HepG2 (cell line): ENCODE results near the gene IL17C. TPM values are rescaled to one million over a fixed set of nuclear protein-coding genes. Genes with fewer than 3 reads are reported as not detected.
A peak's percentile ranks its signal among the peaks of the same experiment; 100 is the strongest.

Experiments
- DR1 ChIP-seq: sonication (generic); formaldehyde crosslinking; IDR thresholded peaks from 2 replicates; pipeline ENCODE4 v1.8.0; 2021; ENCODE audit warnings: mild to moderate bottlenecking, missing genetic modification reagents, inconsistent platforms
- ETV6 ChIP-seq: sonication (generic); formaldehyde crosslinking; conservative IDR thresholded peaks from 2 replicates; pipeline ENCODE4 v1.4.0; 2020; ENCODE audit warnings: missing genetic modification reagents
- HNRNPK ChIP-seq: fragments of 200-400 bp; formaldehyde crosslinking; IDR thresholded peaks from 2 replicates; pipeline ENCODE4 v1.6.1; 2018; ENCODE audit warnings: low read length, low read depth, moderate library complexity, mild to moderate bottlenecking; ENCODE audit not compliant: poor library complexity, severe bottlenecking
- IRF2 ChIP-seq: IDR thresholded peaks from 2 replicates; pipeline ENCODE4 v1.6.1; 2018; ENCODE audit warnings: missing genetic modification reagents, missing compliant biosample characterization
- MAZ ChIP-seq, 2 experiments: sonication (generic) in 1 of 2; formaldehyde crosslinking in 1 of 2; IDR thresholded peaks; 2 replicates each; pipeline versions ENCODE4 v1.5.0 to v1.6.1; 2012 to 2020; ENCODE audit warnings: low read depth in 2 of 2, mild to moderate bottlenecking in 2 of 2, borderline replicate concordance in 1 of 2, improper control_type of control experiment in 1 of 2, low read length in 1 of 2, missing genetic modification reagents in 1 of 2, moderate library complexity in 1 of 2
- NFIC ChIP-seq: IDR thresholded peaks from 2 replicates; pipeline ENCODE4 v1.6.1; 2012; ENCODE audit warnings: mild to moderate bottlenecking, low read length, inconsistent platforms
- TBL1XR1 ChIP-seq: fragments of 150-350 bp; IDR thresholded peaks from 2 replicates; pipeline ENCODE4 v1.6.1; 2014; ENCODE audit warnings: borderline replicate concordance, low read length; ENCODE audit not compliant: partially characterized antibody
- YEATS2 ChIP-seq: sonication (generic); formaldehyde crosslinking; IDR thresholded peaks from 2 replicates; pipeline ENCODE4 v1.4.0; 2020; ENCODE audit warnings: missing genetic modification reagents, borderline replicate concordance
- ZFP36L2 ChIP-seq: sonication (generic); formaldehyde crosslinking; IDR thresholded peaks from 2 replicates; pipeline ENCODE4 v1.4.0; 2020; ENCODE audit warnings: missing genetic modification reagents
- ZNF256 ChIP-seq: sonication (generic); formaldehyde crosslinking; conservative IDR thresholded peaks from 2 replicates; pipeline ENCODE4 v1.4.0; 2020; ENCODE audit warnings: missing genetic modification reagents
- ZNF343 ChIP-seq: sonication (generic); formaldehyde crosslinking; IDR thresholded peaks from 2 replicates; pipeline ENCODE4 v1.4.0; 2020; ENCODE audit warnings: mild to moderate bottlenecking, missing genetic modification reagents
- ZNF431 ChIP-seq: sonication (generic); formaldehyde crosslinking; IDR thresholded peaks from 2 replicates; pipeline ENCODE4 v1.9.0; 2022; ENCODE audit warnings: missing genetic modification reagents, low read depth, mild to moderate bottlenecking, borderline replicate concordance
- ZNF567 ChIP-seq: sonication (generic); formaldehyde crosslinking; IDR thresholded peaks from 2 replicates; pipeline ENCODE4 v1.8.1; 2023; ENCODE audit warnings: mild to moderate bottlenecking, missing genetic modification reagents, borderline replicate concordance
- ZNF605 ChIP-seq: sonication (generic); formaldehyde crosslinking; IDR thresholded peaks from 2 replicates; pipeline ENCODE4 v1.8.0; 2022; ENCODE audit warnings: mild to moderate bottlenecking, missing genetic modification reagents
- ZNF749 ChIP-seq: sonication (generic); formaldehyde crosslinking; IDR thresholded peaks from 2 replicates; pipeline ENCODE4 v1.8.0; 2022; ENCODE audit warnings: mild to moderate bottlenecking, missing genetic modification reagents, moderate library complexity, borderline replicate concordance
- polyA plus RNA-seq, 8 experiments: library from polyadenylated mRNA; depleted of rRNA in 3 of 8; stranded (reverse) in 7 of 8; unstranded in 1 of 8; fragments of >200 nt; fragmentation: Illumina TruSeq in 4 of 8; extraction: Trizol in 4 of 8; gene quantifications; 2 replicates each; pipeline versions ENCODE4 v1.2.1 to v1.2.3, GENCODE V29; 2011 to 2016; ENCODE audit warnings: low read depth in 4 of 8, missing spikeins in 1 of 8, mixed read lengths in 1 of 8; ENCODE audit not compliant: insufficient read depth in 1 of 8
- total RNA-seq, 5 experiments: library from RNA; depleted of rRNA; stranded (reverse); fragments of >200 nt; fragmentation: Illumina TruSeq; extraction: Trizol; gene quantifications; 2 replicates each; pipeline ENCODE4 v1.2.3, GENCODE V29; 2016; ENCODE audit warnings: low read depth in 1 of 5
- TF ChIP-seq, protein P1 (sequence below): sonication (generic); formaldehyde crosslinking; IDR thresholded peaks from 2 replicates; pipeline ENCODE4 v1.4.0; 2020; ENCODE audit warnings: mild to moderate bottlenecking, missing genetic modification reagents
- TF ChIP-seq, protein P2 (sequence below): sonication (generic); formaldehyde crosslinking; IDR thresholded peaks from 2 replicates; pipeline ENCODE4 v1.9.0; 2021; ENCODE audit warnings: missing genetic modification reagents, borderline replicate concordance
- TF ChIP-seq, protein P3 (sequence below): sonication (generic); formaldehyde crosslinking; IDR thresholded peaks from 2 replicates; pipeline ENCODE4 v1.4.0; 2020; ENCODE audit warnings: missing genetic modification reagents, borderline replicate concordance
- TF ChIP-seq, protein P4 (sequence below): sonication (generic); formaldehyde crosslinking; IDR thresholded peaks from 2 replicates; pipeline ENCODE4 v1.8.1; 2022; ENCODE audit warnings: mild to moderate bottlenecking, missing genetic modification reagents

Gene IL17C
- total and polyA plus RNA-seq, 2 of the 13 experiments (the other 11 are each of a cell fraction or from before 2014, with no cell fraction given): not detected

DNA sequence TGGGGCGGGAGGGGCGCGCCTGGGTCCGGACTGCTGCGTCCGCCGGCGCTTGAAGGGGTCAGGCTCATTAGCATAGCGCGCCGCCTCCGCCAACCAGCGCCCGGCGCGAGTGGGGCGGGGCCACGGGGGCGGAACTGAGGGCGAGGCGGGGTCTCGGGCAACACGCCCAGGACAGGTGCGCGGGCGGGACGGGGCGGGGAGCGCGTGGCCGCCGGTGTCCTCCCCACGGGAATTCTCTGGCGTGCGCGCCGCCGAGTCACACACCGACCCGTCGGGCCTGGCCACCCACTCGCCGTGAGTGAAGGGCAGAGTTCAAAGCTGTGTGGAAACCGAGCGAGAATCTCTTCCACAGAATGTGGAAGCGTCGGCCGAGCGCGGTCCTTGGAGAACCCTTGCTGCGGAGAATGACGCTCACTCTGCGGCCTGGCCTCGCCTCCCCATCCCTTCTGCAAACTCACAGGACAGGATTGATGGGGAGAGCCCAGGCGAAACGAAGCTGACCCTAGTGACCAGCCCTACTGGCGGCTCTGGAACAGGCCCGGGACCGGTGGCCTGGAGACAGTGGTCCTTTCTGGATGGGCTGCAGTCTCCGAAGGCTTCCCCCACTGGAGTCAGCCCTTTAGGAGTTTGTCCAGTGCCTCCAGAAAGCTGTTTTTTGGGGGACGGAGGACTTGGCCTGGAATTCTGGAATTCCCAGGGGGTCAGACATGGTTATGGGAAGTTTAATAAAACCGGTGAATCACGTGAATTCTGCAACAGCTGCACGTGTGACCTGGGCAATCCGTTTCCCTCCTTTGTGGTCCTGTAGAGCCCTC lies 48.3 kb downstream of the IL17C start, which contains the start of gene SNAI3 (continued):
- TF ChIP-seq, protein P1, sequence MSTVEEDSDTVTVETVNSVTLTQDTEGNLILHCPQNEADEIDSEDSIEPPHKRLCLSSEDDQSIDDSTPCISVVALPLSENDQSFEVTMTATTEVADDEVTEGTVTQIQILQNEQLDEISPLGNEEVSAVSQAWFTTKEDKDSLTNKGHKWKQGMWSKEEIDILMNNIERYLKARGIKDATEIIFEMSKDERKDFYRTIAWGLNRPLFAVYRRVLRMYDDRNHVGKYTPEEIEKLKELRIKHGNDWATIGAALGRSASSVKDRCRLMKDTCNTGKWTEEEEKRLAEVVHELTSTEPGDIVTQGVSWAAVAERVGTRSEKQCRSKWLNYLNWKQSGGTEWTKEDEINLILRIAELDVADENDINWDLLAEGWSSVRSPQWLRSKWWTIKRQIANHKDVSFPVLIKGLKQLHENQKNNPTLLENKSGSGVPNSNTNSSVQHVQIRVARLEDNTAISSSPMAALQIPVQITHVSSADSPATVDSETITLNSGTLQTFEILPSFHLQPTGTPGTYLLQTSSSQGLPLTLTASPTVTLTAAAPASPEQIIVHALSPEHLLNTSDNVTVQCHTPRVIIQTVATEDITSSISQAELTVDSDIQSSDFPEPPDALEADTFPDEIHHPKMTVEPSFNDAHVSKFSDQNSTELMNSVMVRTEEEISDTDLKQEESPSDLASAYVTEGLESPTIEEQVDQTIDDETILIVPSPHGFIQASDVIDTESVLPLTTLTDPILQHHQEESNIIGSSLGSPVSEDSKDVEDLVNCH (CRISPR knock-in tag): no peak; the same call in 1 of the 2 replicates
- TF ChIP-seq ETV6 (CRISPR knock-in tag) (0 out of 2 replicates have a peak, but pooled peaks have one; percentile 33), ZNF749 (CRISPR knock-in tag) (0 out of 2 replicates have a peak, but pooled peaks have one; percentile 23), TBL1XR1 (no peak), ZNF343 (CRISPR knock-in tag) (peak; percentile 88), ZNF431 (peak; percentile 12; the same call in 1 of the 2 replicates), ZNF256 (CRISPR knock-in tag) (no peak), ZFP36L2 (CRISPR knock-in tag) (no peak), ZNF605 (0 out of 2 replicates have a peak, but pooled peaks have one; percentile 65), NFIC (no peak), DR1 (CRISPR knock-in tag) (no peak; the same call in 1 of the 2 replicates), MAZ (IDR thresholded peaks at IDR 0.05; ENCODE audit: borderline replicate concordance, low read depth, low read length) (peak; percentile 34; the same call in 1 of the 2 replicates), MAZ (CRISPR knock-in tag; IDR thresholded peaks at IDR 0.05; ENCODE audit: low read depth) (peak; percentile 61; the same call in 1 of the 2 replicates), YEATS2 (CRISPR knock-in tag) (no peak; the same call in 1 of the 2 replicates), IRF2 (CRISPR knock-in tag) (peak; percentile 13), ZNF567 (0 out of 2 replicates have a peak, but pooled peaks have one; percentile 67), HNRNPK (no peak)
- TF ChIP-seq, protein P2, sequence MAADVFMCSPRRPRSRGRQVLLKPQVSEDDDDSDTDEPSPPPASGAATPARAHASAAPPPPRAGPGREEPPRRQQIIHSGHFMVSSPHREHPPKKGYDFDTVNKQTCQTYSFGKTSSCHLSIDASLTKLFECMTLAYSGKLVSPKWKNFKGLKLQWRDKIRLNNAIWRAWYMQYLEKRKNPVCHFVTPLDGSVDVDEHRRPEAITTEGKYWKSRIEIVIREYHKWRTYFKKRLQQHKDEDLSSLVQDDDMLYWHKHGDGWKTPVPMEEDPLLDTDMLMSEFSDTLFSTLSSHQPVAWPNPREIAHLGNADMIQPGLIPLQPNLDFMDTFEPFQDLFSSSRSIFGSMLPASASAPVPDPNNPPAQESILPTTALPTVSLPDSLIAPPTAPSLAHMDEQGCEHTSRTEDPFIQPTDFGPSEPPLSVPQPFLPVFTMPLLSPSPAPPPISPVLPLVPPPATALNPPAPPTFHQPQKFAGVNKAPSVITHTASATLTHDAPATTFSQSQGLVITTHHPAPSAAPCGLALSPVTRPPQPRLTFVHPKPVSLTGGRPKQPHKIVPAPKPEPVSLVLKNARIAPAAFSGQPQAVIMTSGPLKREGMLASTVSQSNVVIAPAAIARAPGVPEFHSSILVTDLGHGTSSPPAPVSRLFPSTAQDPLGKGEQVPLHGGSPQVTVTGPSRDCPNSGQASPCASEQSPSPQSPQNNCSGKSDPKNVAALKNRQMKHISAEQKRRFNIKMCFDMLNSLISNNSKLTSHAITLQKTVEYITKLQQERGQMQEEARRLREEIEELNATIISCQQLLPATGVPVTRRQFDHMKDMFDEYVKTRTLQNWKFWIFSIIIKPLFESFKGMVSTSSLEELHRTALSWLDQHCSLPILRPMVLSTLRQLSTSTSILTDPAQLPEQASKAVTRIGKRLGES: no peak
- TF ChIP-seq, protein P3, sequence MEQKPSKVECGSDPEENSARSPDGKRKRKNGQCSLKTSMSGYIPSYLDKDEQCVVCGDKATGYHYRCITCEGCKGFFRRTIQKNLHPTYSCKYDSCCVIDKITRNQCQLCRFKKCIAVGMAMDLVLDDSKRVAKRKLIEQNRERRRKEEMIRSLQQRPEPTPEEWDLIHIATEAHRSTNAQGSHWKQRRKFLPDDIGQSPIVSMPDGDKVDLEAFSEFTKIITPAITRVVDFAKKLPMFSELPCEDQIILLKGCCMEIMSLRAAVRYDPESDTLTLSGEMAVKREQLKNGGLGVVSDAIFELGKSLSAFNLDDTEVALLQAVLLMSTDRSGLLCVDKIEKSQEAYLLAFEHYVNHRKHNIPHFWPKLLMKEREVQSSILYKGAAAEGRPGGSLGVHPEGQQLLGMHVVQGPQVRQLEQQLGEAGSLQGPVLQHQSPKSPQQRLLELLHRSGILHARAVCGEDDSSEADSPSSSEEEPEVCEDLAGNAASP (CRISPR knock-in tag): peak; percentile 32; the same call in 1 of the 2 replicates
- TF ChIP-seq, protein P4, sequence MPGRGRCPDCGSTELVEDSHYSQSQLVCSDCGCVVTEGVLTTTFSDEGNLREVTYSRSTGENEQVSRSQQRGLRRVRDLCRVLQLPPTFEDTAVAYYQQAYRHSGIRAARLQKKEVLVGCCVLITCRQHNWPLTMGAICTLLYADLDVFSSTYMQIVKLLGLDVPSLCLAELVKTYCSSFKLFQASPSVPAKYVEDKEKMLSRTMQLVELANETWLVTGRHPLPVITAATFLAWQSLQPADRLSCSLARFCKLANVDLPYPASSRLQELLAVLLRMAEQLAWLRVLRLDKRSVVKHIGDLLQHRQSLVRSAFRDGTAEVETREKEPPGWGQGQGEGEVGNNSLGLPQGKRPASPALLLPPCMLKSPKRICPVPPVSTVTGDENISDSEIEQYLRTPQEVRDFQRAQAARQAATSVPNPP (CRISPR knock-in tag): no peak
